GM12878 (cell line): ENCODE results near the gene MYCN.

Source experiments
- CTCF ChIP-seq, 3 experiments: IDR thresholded peaks in 2 of 3; conservative IDR thresholded peaks in 1 of 3; 2 replicates each; pipeline ENCODE4 v1.5.1; 2011; ENCODE audit warnings: low read depth in 3 of 3, low read length in 3 of 3, mild to moderate bottlenecking in 3 of 3, control low read depth in 2 of 3, moderate library complexity in 2 of 3, inconsistent platforms in 1 of 3, mixed read lengths in 1 of 3; ENCODE audit not compliant: control insufficient read depth in 2 of 3, insufficient read depth in 1 of 3; ENCODE audit errors: extremely low read depth in 1 of 3
- CUX1 ChIP-seq: IDR thresholded peaks from 2 replicates; pipeline ENCODE4 v1.6.1; 2012; ENCODE audit warnings: improper control_type of control experiment, low read depth, low read length; ENCODE audit not compliant: insufficient replicate concordance
- ELK1 ChIP-seq: IDR thresholded peaks from 2 replicates; pipeline ENCODE4 v1.6.1; 2012; ENCODE audit warnings: low read depth, low read length, improper control_type of control experiment
- NFYB ChIP-seq: IDR thresholded peaks from 2 replicates; pipeline ENCODE4 v1.6.1; 2011; ENCODE audit warnings: low read depth, mild to moderate bottlenecking, low read length, improper control_type of control experiment, moderate library complexity; ENCODE audit not compliant: insufficient read depth
- POLR2A ChIP-seq: IDR thresholded peaks from 2 replicates; pipeline ENCODE4 v1.6.1; 2011; ENCODE audit warnings: low read depth, mild to moderate bottlenecking, low read length
- RAD21 ChIP-seq: IDR thresholded peaks from 2 replicates; pipeline ENCODE4 v1.6.1; 2011; ENCODE audit warnings: mild to moderate bottlenecking, low read depth, low read length, moderate library complexity; ENCODE audit not compliant: insufficient read depth
- REST ChIP-seq: IDR thresholded peaks from 2 replicates; pipeline ENCODE4 v1.6.1; 2012; ENCODE audit warnings: mild to moderate bottlenecking, low read depth, low read length
- STAT1 ChIP-seq: fragments of 450-650 bp; conservative IDR thresholded peaks from 2 replicates; pipeline ENCODE4 v1.6.1; 2014; ENCODE audit warnings: antibody characterized with exemption, mild to moderate bottlenecking

- TF ChIP-seq RAD21 (no peak), CTCF (IDR thresholded peaks at IDR 0.05 in 2 of 3, conservative IDR thresholded peaks at IDR 0.05 in 1 of 3; ENCODE audit: control insufficient read depth in 2 of 3, extremely low read depth in 1 of 3, insufficient read depth in 1 of 3, low read depth in 3 of 3, low read length in 3 of 3) (no peak), STAT1 (no peak), POLR2A (no peak), REST (no peak), NFYB (no peak), CUX1 (no peak), ELK1 (no peak)
Measured at GRCh38 chr2:15905267-15905645, 35.1 kb upstream of the MYCN start.
